GM18519 (cell line): ENCODE results near the gene POMGNT2.
A peak's percentile ranks its signal among the peaks of the same experiment; 100 is the strongest.

ENCODE experiments used
- ATAC-seq: cut with Tn5 transposase; IDR thresholded peaks from one replicate; pipeline ENCODE4 v1.9.1; 2021; ENCODE audit warnings: mild to moderate bottlenecking, moderate library complexity; ENCODE audit not compliant: unreplicated experiment, low FRiP score

Gene POMGNT2

GRCh38 chr3:43105596-43106292, at the start of gene POMGNT2:
Gene POMGNT2 (minus strand): TSS chr3:43106079. CDS start chr3:43081431, 24,648 bp downstream.
- peak; percentile 91 for ATAC-seq

- ATAC-seq = no peak
Measured at GRCh38 chr3:43154980-43155379, 49.1 kb upstream of the POMGNT2 start.

- no peak for ATAC-seq
Measured at GRCh38 chr3:43153216-43154083, 47.6 kb upstream of the POMGNT2 start.

- ATAC-seq = no peak
Measured at GRCh38 chr3:43152649-43153048, 46.8 kb upstream of the POMGNT2 start.

GRCh38 chr3:43148033-43148432, 42.2 kb upstream of the POMGNT2 start:
- no peak for ATAC-seq

GRCh38 chr3:43146599-43146998, 40.7 kb upstream of the POMGNT2 start:
- no peak for ATAC-seq

GRCh38 chr3:43144761-43145490, 39.0 kb upstream of the POMGNT2 start:
- ATAC-seq = no peak

- no peak for ATAC-seq
Measured at GRCh38 chr3:43142472-43142871, 36.6 kb upstream of the POMGNT2 start.

GRCh38 chr3:43138488-43139231, 32.8 kb upstream of the POMGNT2 start:
- no peak for ATAC-seq

GRCh38 chr3:43132870-43133636, 27.2 kb upstream of the POMGNT2 start:
- ATAC-seq = no peak

GRCh38 chr3:43132193-43132592, 26.3 kb upstream of the POMGNT2 start:
- no peak for ATAC-seq

- no peak for ATAC-seq
Measured at GRCh38 chr3:43128464-43128863, 22.6 kb upstream of the POMGNT2 start.

- ATAC-seq = no peak
Measured at GRCh38 chr3:43126536-43126935, 20.7 kb upstream of the POMGNT2 start.

- no peak for ATAC-seq
Measured at GRCh38 chr3:43123895-43124294, 18.0 kb upstream of the POMGNT2 start.

- no peak for ATAC-seq
Measured at GRCh38 chr3:43120937-43121336, 15.1 kb upstream of the POMGNT2 start.

GRCh38 chr3:43117257-43117656, 11.4 kb upstream of the POMGNT2 start:
- no peak for ATAC-seq

GRCh38 chr3:43113671-43114070, 7.8 kb upstream of the POMGNT2 start:
- no peak for ATAC-seq

GRCh38 chr3:43106293-43106628, 382 bp upstream of the POMGNT2 start:
- no peak for ATAC-seq

- ATAC-seq = no peak
Measured at GRCh38 chr3:43104660-43105595, 951 bp downstream of the POMGNT2 start.
